ENCODE results near the gene ARPC5L.
"Not testable (repeated sequence)": the region's sequence is repeated elsewhere in the genome, so short reads cannot be mapped to it uniquely, and the experiment has no call there.

ARPC5L gene

DNA sequence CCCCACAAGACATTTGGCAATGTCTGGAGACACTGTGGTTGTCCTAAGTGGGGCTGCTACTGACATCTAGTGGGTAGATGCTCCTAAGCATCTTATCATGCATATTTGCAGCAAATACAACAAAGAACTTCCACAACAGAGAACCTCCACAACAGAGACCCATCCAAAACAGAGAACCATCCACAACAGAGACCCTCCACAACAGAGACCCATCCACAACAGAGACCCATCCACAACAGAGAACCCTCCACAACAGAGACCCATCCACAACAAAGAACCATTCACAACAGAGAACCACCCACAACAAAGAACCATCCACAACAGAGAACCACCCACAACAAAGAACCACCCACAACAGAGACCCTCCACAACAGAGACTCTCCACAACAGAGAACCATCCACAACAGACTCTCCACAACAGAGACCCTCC is 32.8 kb downstream of the ARPC5L start:
- DNase-seq, result peak; percentile 49

DNA sequence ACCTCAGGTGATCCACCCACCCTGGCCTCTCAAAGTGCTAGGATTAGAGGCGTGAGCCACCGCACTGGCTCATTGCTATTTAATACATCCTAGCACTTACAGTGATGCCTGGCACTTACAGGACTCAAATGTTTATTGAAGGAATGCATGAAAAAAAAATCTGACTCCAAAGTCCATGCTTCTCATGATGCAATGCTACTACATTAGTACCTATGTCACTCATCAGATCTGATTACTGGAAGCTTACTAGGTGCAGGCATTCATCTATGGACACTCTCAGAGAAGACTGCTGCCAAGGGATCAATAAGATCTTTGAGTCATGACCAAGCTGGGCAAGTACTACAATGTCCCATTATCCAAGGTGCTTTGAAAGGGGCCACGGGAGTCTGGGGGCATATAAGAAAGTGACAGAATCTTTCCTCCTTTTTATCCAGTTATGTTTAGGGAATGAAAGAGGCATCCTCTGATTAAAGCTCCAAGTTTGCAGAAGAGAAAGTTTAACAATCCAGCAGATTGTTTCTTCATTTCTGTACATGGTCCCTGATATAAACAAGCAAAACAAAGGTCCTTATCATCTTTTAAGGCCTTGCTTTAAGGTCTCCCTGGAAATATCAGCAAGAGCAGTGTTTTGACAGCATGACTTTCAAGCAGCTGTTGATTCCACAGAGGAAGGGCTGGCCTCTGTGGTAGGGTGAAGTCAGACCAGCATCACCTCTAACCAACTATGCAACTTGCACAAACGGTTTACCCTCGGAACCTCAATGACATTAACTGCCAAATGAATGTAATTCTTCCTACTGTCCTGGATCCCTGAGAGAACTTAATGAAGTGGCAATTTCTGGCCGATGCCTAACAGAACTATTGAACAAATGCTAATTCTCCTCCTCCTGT is 35.9 kb downstream of the ARPC5L start:
- DNase-seq, result no peak

DNA sequence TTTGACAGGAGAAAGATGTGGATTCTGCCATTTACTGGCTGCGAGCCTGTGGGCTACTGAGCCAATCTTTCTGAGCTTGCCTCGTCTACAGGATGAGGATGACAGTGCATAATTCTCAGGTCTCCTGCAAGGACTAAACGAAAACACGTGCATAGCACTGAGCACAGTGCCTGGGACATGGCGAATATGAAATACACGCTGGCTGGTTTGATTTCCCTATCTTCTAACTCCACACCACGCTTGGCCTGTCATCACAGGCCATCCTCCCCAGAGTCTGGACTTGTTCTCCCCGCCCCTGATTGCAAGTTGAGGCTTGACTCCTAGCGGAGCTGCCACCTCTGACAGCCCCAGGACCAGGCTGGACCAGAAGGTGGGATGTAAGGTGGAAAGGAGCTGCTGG is 37.9 kb downstream of the ARPC5L start:
- DNase-seq, result no peak

- no peak for DNase-seq
Observed at GRCh38 chr9:124906966-124907365, 45.0 kb downstream of the ARPC5L start.

DNA sequence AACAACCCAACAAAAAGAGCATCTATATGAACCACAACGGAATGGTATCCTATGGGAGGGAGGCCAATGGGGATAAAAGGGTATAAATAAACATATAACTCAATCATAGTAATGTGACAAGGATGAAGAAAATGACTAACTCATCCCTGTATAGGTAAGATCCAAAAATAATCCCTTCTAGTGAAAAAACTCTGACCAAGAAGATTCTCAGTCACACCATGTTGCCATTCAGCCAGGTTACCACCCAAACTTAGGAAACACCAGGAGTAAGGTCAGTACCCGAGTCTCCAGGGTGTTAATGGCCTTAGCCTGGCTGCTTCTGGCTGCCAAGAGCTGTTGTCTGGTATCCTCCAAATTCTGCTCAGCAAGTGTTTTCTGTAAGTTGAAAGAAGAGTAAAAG is 46.2 kb downstream of the ARPC5L start:
- DNase-seq, result no peak

DNA sequence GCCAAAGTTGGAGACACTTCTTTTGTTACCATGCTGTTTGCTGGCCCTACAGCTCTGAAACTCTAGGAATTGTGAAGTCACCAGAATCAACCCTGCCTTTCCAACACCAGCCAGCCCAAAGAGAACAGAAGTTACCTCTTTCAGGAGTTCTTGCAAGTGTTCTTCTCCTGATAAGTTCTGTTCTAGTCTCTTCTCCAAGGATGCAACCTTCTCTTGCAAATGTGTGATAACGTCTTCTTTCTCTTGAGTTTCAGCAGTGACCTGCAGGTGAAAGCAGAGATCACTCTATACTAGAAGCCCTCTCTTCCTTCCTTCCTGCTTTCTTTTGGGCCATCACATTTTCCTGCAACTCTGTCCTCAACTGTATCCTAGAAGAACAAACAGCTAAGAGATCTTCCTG is 49.8 kb downstream of the ARPC5L start:
- no peak for DNase-seq

DNA sequence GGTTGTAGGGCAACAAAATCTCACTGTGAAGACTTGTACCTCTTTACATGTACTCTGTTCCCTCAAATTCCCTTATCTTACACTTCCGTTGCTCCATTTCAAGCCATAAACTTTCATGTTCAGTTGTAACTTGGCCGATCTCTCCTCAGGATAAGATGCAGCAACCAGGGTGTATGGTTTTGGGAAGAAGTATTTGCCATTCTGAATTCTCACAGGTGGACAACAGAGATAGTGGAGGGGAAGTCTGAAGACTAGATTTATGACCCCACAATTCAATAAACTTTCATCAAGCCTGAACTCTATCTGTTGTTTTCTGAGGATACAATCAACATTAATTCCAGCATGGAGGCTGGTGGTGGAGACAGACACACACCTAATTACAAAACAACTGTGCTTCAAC is 51.4 kb downstream of the ARPC5L start:
- no peak for DNase-seq

DNA sequence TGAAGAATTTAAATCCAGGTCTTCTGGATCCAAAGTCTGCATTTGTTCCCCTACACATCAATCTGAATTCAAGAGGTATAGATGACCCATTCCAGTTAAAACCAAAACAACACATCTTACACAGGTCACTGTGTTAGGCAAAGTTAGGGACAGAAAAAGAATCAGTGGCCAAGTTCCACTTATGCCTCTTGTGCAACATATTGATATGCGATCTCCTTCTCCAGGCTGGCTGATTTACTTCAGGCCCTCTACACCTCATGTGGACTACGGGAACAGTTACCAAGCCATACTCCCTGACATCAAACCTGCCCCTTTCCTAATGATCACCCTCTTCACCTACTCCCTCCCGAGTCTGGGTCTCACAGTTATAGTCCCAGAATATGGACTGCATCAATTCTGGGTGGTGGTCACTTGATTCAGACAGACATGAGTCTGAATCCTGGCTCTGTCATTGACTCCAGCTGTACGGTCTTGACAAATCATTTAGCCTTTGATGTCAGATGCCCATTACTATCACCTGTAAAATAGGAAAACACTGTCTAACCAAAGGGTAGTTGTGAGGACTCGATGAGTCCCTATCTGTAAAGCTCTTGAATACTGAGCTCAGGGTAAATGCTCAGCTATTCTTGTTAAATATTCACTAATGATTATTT is 52.9 kb downstream of the ARPC5L start:
- no peak for DNase-seq

DNA sequence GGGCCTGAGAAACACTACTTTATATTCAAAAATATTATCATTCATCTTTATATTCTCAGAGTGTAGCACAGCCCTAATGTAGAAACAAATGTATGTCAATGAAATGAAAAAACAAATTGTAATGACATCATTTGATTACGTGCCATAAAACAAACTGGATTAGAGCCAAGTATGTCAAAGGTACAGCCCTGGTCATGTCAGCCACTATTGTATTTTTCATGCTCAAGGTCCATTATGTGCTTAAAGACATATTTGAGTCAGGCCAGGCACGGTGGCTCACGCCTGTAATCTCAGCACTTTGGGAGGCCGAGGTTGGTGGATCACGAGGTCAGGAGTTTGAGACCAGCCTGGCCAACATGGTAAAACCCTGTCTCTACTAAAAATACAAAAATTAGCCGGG is 58.5 kb downstream of the ARPC5L start:
- not testable (repeated sequence) for DNase-seq

Data from fibroblast of skin of scalp (primary cell).